ENCODE data around the gene EEF2K. TPM values are rescaled to one million over a fixed set of nuclear protein-coding genes. Genes with fewer than 3 reads are reported as not detected.

Gene EEF2K
- polyA plus RNA-seq, 3 donors: 0.85 to 6.5 (median 1.7) TPM

DNA sequence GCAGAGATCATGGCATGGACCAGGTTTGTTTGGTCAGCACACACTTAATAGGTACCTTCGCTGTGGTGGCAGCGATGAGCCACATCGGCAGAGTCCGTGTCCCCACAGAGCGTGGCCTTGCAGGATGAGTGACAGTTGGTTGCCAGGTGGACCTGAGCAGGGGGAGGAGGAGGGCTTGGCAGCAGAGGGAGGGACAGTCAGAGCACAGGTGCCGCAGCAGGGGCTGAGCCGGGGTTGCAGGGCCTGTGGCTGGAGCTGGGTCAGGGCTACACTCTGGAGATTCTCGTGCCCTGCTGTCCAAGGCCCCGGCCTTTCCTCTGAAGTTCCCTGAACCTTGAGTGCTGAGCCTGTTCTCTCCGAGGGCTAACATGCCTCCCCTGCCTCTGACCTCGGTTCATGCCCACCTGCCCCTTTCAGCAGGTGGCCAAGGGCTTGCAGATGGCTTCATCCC, 116.0 kb downstream of the EEF2K start:
- peak overlapping the region in 1 of 7 donors; percentile 24 for H3K27ac Mint-ChIP-seq
- H2AFZ ChIP-seq (ENCODE audit: insufficient read depth, low read depth, low read length, poor library complexity, severe bottlenecking): no peak overlapping the region
- H3K4me2 ChIP-seq (replicated peaks; ENCODE audit: extremely low read depth, low read length, poor library complexity, severe bottlenecking): no peak overlapping the region
- intact Hi-C loops (cut with micrococcal nuclease): loop anchor here in 1 of 2 donors (10.0 kb wide), 2 partner anchors 53 to 93 kb away; partner anchors contain the start of gene CDR2
- no peaks in the 10 kb centered on the region for H3K9me3 Mint-ChIP-seq
- H3K4me1 Mint-ChIP-seq: no peaks in the 10 kb centered on the region
- peaks cover 81 to 99% of the 10 kb centered on the region in 2 donors for H3K36me3 Mint-ChIP-seq
- H3K79me2 ChIP-seq (ENCODE audit: insufficient read depth, low read length): no peaks in the 10 kb centered on the region
- no peaks in the 10 kb centered on the region for H3K4me1 ChIP-seq (ENCODE audit: control insufficient read depth in 1 of 2, insufficient read depth in 2 of 2, low read length in 2 of 2)
- peaks cover 14% of the 10 kb centered on the region for H4K20me1 ChIP-seq (ENCODE audit: insufficient read depth, low read length)
- H3K36me3 ChIP-seq (replicated peaks in 1 of 2; ENCODE audit: control insufficient read depth in 1 of 2, insufficient read depth in 2 of 2, low read length in 2 of 2): peaks cover 85 to 97% of the 10 kb centered on the region in 2 donors
- no peaks in the 10 kb centered on the region for H3K9me3 ChIP-seq (replicated peaks in 1 of 2; ENCODE audit: control insufficient read depth in 1 of 2, insufficient read depth in 1 of 2, low read length in 2 of 2)
- no peak for DNase-seq
- no peak overlapping the region for H3K9ac ChIP-seq (ENCODE audit: insufficient read depth, low read length, poor library complexity, severe bottlenecking)
- peaks cover 0 to 2% (median 0%) of the 10 kb centered on the region in 3 donors for H3K27me3 Mint-ChIP-seq (ENCODE audit: low read depth in 3 of 3)
- H3K27me3 ChIP-seq (ENCODE audit: control insufficient read depth in 2 of 2, insufficient read depth in 2 of 2, low read length in 2 of 2): no peaks in the 10 kb centered on the region
- H3K4me3 Mint-ChIP-seq: no peak overlapping the region
- TF ChIP-seq, protein P1, sequence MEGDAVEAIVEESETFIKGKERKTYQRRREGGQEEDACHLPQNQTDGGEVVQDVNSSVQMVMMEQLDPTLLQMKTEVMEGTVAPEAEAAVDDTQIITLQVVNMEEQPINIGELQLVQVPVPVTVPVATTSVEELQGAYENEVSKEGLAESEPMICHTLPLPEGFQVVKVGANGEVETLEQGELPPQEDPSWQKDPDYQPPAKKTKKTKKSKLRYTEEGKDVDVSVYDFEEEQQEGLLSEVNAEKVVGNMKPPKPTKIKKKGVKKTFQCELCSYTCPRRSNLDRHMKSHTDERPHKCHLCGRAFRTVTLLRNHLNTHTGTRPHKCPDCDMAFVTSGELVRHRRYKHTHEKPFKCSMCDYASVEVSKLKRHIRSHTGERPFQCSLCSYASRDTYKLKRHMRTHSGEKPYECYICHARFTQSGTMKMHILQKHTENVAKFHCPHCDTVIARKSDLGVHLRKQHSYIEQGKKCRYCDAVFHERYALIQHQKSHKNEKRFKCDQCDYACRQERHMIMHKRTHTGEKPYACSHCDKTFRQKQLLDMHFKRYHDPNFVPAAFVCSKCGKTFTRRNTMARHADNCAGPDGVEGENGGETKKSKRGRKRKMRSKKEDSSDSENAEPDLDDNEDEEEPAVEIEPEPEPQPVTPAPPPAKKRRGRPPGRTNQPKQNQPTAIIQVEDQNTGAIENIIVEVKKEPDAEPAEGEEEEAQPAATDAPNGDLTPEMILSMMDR (IDR thresholded peaks at IDR 0.05): no peak
- no peak overlapping the region for H3K4me3 ChIP-seq (replicated peaks in 1 of 3; ENCODE audit: low read depth in 2 of 3, low read length in 3 of 3)
- 97% methylated on average over 11 of the region's 11 CpGs for WGBS (ENCODE audit: insufficient coverage)
- no peak overlapping the region for H3K27ac ChIP-seq (ENCODE audit: low read depth in 1 of 2, low read length in 2 of 2)

DNA sequence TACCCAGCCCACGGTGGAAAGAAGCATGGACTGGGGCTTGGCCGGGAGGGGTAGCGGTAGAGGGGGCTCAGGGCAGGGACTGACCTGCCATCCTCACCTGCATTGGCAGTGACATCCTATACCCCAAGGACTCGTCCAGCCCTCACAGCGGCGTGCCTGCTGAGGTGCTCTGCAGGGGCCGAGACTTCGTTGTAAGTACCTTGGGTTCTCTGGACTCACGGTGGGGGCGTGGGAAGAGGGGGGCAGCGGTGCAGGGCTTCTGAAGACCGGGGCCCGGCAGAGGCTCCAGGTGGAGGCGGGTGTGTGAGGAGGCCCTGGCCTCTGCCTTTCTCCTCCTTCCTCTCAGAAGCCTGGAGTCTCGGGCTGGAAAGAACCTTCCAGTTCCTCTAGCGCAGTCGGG, 116.7 kb downstream of the EEF2K start:
- H3K36me3 Mint-ChIP-seq: peaks cover 80 to 99% of the 10 kb centered on the region in 2 donors
- H3K4me3 Mint-ChIP-seq: no peak overlapping the region
- no peaks in the 10 kb centered on the region for H3K4me1 Mint-ChIP-seq
- H3K9me3 Mint-ChIP-seq: no peaks in the 10 kb centered on the region
- Histone ChIP-seq H3K4me1 (ENCODE audit: control insufficient read depth in 1 of 2, insufficient read depth in 2 of 2, low read length in 2 of 2) (no peaks in the 10 kb centered on the region), H3K27ac (ENCODE audit: low read depth in 1 of 2, low read length in 2 of 2) (no peak overlapping the region), H3K4me2 (replicated peaks; ENCODE audit: extremely low read depth, low read length, poor library complexity, severe bottlenecking) (no peak overlapping the region), H3K27me3 (ENCODE audit: control insufficient read depth in 2 of 2, insufficient read depth in 2 of 2, low read length in 2 of 2) (no peaks in the 10 kb centered on the region), H3K9ac (ENCODE audit: insufficient read depth, low read length, poor library complexity, severe bottlenecking) (no peak overlapping the region), H3K4me3 (replicated peaks in 1 of 3; ENCODE audit: low read depth in 2 of 3, low read length in 3 of 3) (no peak overlapping the region), H2AFZ (ENCODE audit: insufficient read depth, low read depth, low read length, poor library complexity, severe bottlenecking) (no peak overlapping the region), H4K20me1 (ENCODE audit: insufficient read depth, low read length) (peaks cover 14% of the 10 kb centered on the region), H3K79me2 (ENCODE audit: insufficient read depth, low read length) (no peaks in the 10 kb centered on the region), H3K36me3 (replicated peaks in 1 of 2; ENCODE audit: control insufficient read depth in 1 of 2, insufficient read depth in 2 of 2, low read length in 2 of 2) (peaks cover 84 to 97% of the 10 kb centered on the region in 2 donors), H3K9me3 (replicated peaks in 1 of 2; ENCODE audit: control insufficient read depth in 1 of 2, insufficient read depth in 1 of 2, low read length in 2 of 2) (no peaks in the 10 kb centered on the region)
- H3K27ac Mint-ChIP-seq: no peak overlapping the region
- intact Hi-C loops (cut with micrococcal nuclease): loop anchor here in 1 of 2 donors (10.0 kb wide), 2 partner anchors 52 to 92 kb away; partner anchors contain the start of gene CDR2
- peaks cover 0 to 2% (median 0%) of the 10 kb centered on the region in 3 donors for H3K27me3 Mint-ChIP-seq (ENCODE audit: low read depth in 3 of 3)
- TF ChIP-seq, protein P1 (IDR thresholded peaks at IDR 0.05): no peak
- WGBS (ENCODE audit: insufficient coverage): 99% methylated on average over 7 of the region's 17 CpGs
- no peak for DNase-seq

All from CD14-positive monocyte (primary cell).